Naive thymus-derived CD4-positive, alpha-beta T cell (primary cell): ENCODE measurements around the gene TPST1. TPM values are rescaled to one million over a fixed set of nuclear protein-coding genes. Genes with fewer than 3 reads are reported as not detected.
"Not testable (repeated sequence)": the region's sequence is repeated elsewhere in the genome, so short reads cannot be mapped to it uniquely, and the experiment has no call there.

ENCODE experiments used
- ATAC-seq: fragments of 150-1000 bp; cut with Tn5 transposase; 2 replicates; pipeline ENCODE4 v1.10.0; 2021; ENCODE audit warnings: mild to moderate bottlenecking, moderate library complexity
- CTCF ChIA-PET: fragments of 350-600 bp; sonication (Branson Sonifier 250); formaldehyde crosslinking; loops from one replicate; lab custom pipeline; 2021; ENCODE audit warnings: antibody characterized with exemption; lab: Charles Lee
- POLR2A ChIA-PET: fragments of 350-600 bp; sonication (Branson Sonifier 250); formaldehyde crosslinking; loops from one replicate; lab custom pipeline; 2021; ENCODE audit warnings: antibody characterized with exemption, inconsistent platforms; lab: Charles Lee
- DNase-seq, 9 donors: peaks; one replicate each; pipeline versions ENCODE4 v3.0.0 to v3.0.0-alpha.2; 2020 to 2022; ENCODE audit warnings: mixed read lengths in 1 of 9
- H3K27ac ChIP-seq: one replicate; pipeline ENCODE4 v1.7.0; 2013; ENCODE audit warnings: mild to moderate bottlenecking, low read depth, low read length, moderate library complexity
- H3K27me3 ChIP-seq, 2 donors: one replicate each; pipeline ENCODE4 v1.7.0; 2013; ENCODE audit warnings: low read length in 2 of 2, mild to moderate bottlenecking in 2 of 2, moderate library complexity in 2 of 2; ENCODE audit not compliant: control insufficient read depth in 2 of 2, insufficient read depth in 2 of 2
- H3K36me3 ChIP-seq, 3 experiments: 1 replicate in 2 of 3; 2 replicates in 1 of 3; pipeline ENCODE4 v1.7.0; 2013; ENCODE audit warnings: low read length in 3 of 3, mild to moderate bottlenecking in 3 of 3, moderate library complexity in 1 of 3; ENCODE audit not compliant: insufficient read depth in 3 of 3, control insufficient read depth in 2 of 3
- H3K4me1 ChIP-seq, 2 donors: one replicate each; pipeline ENCODE4 v1.7.0; 2013; ENCODE audit warnings: low read length in 2 of 2, mild to moderate bottlenecking in 2 of 2, moderate library complexity in 1 of 2; ENCODE audit not compliant: control insufficient read depth in 2 of 2, insufficient read depth in 2 of 2
- H3K4me3 ChIP-seq: 2 replicates; pipeline ENCODE4 v1.7.0; 2013; ENCODE audit warnings: mild to moderate bottlenecking, low read length
- H3K9me3 ChIP-seq, 3 experiments: 1 replicate in 2 of 3; 2 replicates in 1 of 3; pipeline ENCODE4 v1.7.0; 2013; ENCODE audit warnings: low read length in 3 of 3; ENCODE audit not compliant: control insufficient read depth in 2 of 3
- H3K27ac Mint-ChIP-seq, 9 donors: one replicate each; pipeline ENCODE4 v1.8.0; 2020 to 2022; ENCODE audit warnings: mixed read lengths in 9 of 9, mild to moderate bottlenecking in 8 of 9, moderate library complexity in 5 of 9, inconsistent platforms in 2 of 9
- H3K27me3 Mint-ChIP-seq, 5 donors: one replicate each; pipeline ENCODE4 v1.8.0; 2021 to 2022; ENCODE audit warnings: mixed read lengths in 5 of 5, mild to moderate bottlenecking in 1 of 5
- H3K36me3 Mint-ChIP-seq, 5 donors: one replicate each; pipeline ENCODE4 v1.8.0; 2020 to 2022; ENCODE audit warnings: mixed read lengths in 5 of 5, mild to moderate bottlenecking in 3 of 5, inconsistent platforms in 1 of 5
- H3K4me1 Mint-ChIP-seq, 7 donors: one replicate each; pipeline ENCODE4 v1.8.0; 2020 to 2022; ENCODE audit warnings: mixed read lengths in 7 of 7, mild to moderate bottlenecking in 3 of 7, inconsistent platforms in 1 of 7
- H3K4me3 Mint-ChIP-seq, 10 donors: one replicate each; pipeline ENCODE4 v1.8.0; 2020 to 2022; ENCODE audit warnings: mild to moderate bottlenecking in 10 of 10, mixed read lengths in 10 of 10, moderate library complexity in 6 of 10, inconsistent platforms in 2 of 10
- H3K9me3 Mint-ChIP-seq, 11 donors: one replicate each; pipeline ENCODE4 v1.8.0; 2020 to 2022; ENCODE audit warnings: mixed read lengths in 11 of 11, mild to moderate bottlenecking in 4 of 11, inconsistent platforms in 1 of 11, moderate library complexity in 1 of 11
- intact Hi-C, 2 donors: fragments of 100-400 bp; cut with micrococcal nuclease; formaldehyde crosslinking; loops; one replicate each; pipeline ENCODE4 v1.15.1; 2023
- polyA plus RNA-seq, 2 donors: library from polyadenylated mRNA; unstranded; fragments of 300-500 nt; fragmentation: Illumina TruSeq; gene quantifications; one replicate each; pipeline ENCODE4 v1.2.3, GENCODE V29; 2021
- total RNA-seq, 6 experiments: library from RNA in 5 of 6; stranded (reverse) in 5 of 6; gene quantifications; 1 replicate in 5 of 6; 2 replicates in 1 of 6; pipeline ENCODE4 v1.2.3 and lab custom pipeline; 2021 to 2026

The TPST1 gene
- total and polyA plus RNA-seq, 7 experiments from 2014 or later = 0.70 to 5.5 (median 2.7) TPM

DNA sequence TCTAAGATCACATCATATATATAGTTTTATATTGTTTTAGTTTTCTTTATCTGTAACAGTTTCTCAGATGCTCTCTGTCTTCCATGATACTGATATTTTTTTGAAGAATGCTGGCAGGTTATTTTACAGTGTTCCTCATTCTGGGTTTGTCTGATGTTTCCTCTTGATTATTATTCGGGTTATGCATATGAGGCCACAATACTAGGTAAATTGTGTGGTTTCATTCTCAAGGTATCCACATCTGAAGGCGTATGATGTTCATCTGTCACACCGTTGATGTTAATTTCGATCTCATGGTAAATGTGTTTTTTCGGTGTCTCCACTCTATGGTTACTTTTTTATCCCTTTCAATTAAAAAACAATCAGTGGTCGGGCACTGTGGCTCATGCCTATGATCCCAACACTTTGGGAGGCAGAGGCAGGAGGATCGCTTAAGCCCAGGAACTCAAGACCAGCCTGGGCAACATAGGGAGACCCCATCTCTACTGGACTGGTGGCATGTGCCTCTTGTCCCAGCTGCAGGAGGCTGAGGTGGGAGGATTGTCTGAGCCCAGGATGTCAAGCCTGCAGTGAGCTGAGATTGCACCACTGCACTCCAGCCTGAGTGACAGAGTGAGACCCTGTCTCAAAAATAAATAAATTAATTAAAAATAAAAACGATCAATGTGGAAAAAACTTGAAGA lies 108.9 kb downstream of the TPST1 start:
- Histone ChIP-seq H3K36me3 (no peaks in the 10 kb centered on the region), H3K27me3 (no peaks in the 10 kb centered on the region), H3K9me3 (no peaks in the 10 kb centered on the region), H3K4me3 (no peak overlapping the region), H3K27ac (no peak overlapping the region), H3K4me1 (no peaks in the 10 kb centered on the region)
- no peak for ATAC-seq
- ChIA-PET POLR2A (no interaction called here), CTCF (no interaction called here)
- H3K4me3 Mint-ChIP-seq = no peak overlapping the region
- H3K36me3 Mint-ChIP-seq = no peaks in the 10 kb centered on the region
- H3K27me3 Mint-ChIP-seq = peaks cover 0 to 4% (median 0%) of the 10 kb centered on the region in 5 donors
- H3K4me1 Mint-ChIP-seq = peaks cover 0 to 14% (median 5%) of the 10 kb centered on the region in 7 donors
- DNase-seq = no peak
- intact Hi-C loops = no loop called here
- H3K9me3 Mint-ChIP-seq = peaks cover 0 to 1% (median 0%) of the 10 kb centered on the region in 11 donors
- H3K27ac Mint-ChIP-seq = no peak overlapping the region

- Histone ChIP-seq H3K36me3 (no peaks in the 10 kb centered on the region), H3K4me1 (no peaks in the 10 kb centered on the region), H3K27ac (no peak overlapping the region), H3K9me3 (no peaks in the 10 kb centered on the region), H3K27me3 (no peaks in the 10 kb centered on the region), H3K4me3 (no peak overlapping the region)
- intact Hi-C loops = no loop called here
- ChIA-PET POLR2A (no interaction called here), CTCF (no interaction called here)
- Mint-ChIP-seq H3K9me3 (peaks cover 0 to 7% (median 0%) of the 10 kb centered on the region in 11 donors), H3K27me3 (peaks cover 0 to 4% (median 0%) of the 10 kb centered on the region in 5 donors), H3K4me1 (peaks cover 0 to 18% (median 5%) of the 10 kb centered on the region in 7 donors), H3K36me3 (peaks cover 0 to 5% (median 4%) of the 10 kb centered on the region in 5 donors), H3K27ac (peak overlapping the region in 1 of 9 donors; percentile 3), H3K4me3 (no peak overlapping the region)
- ATAC-seq = no peak
- no peak for DNase-seq
Observed at GRCh38 chr7:66315192-66315591, 110.1 kb downstream of the TPST1 start.

DNA sequence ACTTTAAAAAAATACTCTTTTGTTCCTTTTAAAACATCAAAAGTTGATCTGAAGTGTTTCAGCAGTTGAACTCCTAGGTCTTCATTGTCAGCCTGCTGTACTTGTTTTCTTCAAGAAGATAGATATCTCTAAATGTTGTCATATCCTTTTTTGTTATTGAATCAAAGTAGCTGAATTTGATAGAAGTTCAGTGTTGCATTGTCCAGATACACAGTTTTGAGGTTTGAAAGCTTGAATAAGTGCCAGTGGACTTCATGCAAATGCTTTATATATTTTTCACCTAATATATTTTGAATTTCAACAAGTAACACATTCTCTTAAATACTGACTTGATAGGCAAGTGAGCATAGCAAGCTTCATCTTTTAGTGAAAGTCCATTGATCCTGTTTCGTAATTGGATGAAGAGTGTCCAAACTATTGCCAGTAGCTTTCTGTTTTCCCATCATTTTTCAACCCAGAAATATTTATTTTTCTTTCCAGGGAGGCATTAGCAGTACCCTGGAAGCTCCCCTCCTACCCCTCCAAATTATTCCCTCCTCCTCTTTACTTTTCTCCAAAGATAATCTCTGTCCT lies 114.4 kb downstream of the TPST1 start:
- no peak for DNase-seq
- Histone ChIP-seq H3K27me3 (no peaks in the 10 kb centered on the region), H3K4me3 (no peak overlapping the region), H3K9me3 (peaks cover 0 to 3% (median 0%) of the 10 kb centered on the region in 3 experiments), H3K4me1 (no peaks in the 10 kb centered on the region), H3K36me3 (no peaks in the 10 kb centered on the region), H3K27ac (no peak overlapping the region)
- peaks cover 0 to 4% (median 0%) of the 10 kb centered on the region in 7 donors for H3K4me1 Mint-ChIP-seq
- no peak overlapping the region for H3K4me3 Mint-ChIP-seq
- no peaks in the 10 kb centered on the region for H3K27me3 Mint-ChIP-seq
- no peak for ATAC-seq
- peaks cover 2 to 29% (median 9%) of the 10 kb centered on the region in 11 donors for H3K9me3 Mint-ChIP-seq
- H3K36me3 Mint-ChIP-seq = peaks cover 2 to 23% (median 15%) of the 10 kb centered on the region in 5 donors
- POLR2A ChIA-PET = no interaction called here
- intact Hi-C loops = no loop called here
- no peak overlapping the region for H3K27ac Mint-ChIP-seq
- CTCF ChIA-PET = no interaction called here

DNA sequence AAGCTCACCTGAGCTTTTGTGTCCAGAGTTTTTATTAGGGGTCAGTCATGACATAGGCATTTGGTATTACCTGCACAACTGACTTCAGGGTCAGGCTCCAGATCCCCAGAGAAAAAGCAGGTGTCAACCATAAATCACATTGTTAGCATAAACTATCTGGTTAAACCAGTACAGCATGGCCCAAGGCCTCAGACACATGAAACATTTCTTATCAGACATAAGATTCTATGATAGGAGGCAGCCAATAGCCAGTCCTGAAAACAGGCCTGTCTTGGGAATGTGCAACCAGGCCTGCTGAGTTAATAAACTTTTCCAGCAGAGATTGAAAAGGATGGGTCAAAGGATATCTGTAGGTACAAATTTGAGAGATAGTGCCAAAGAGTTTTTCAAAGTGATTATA lies 116.1 kb downstream of the TPST1 start:
- peaks cover 0 to 3% (median 0%) of the 10 kb centered on the region in 3 experiments for H3K9me3 ChIP-seq
- ChIA-PET POLR2A (no interaction called here), CTCF (no interaction called here)
- H3K27me3 Mint-ChIP-seq = no peaks in the 10 kb centered on the region
- no peaks in the 10 kb centered on the region for H3K27me3 ChIP-seq
- intact Hi-C loops = no loop called here
- no peaks in the 10 kb centered on the region for H3K4me1 ChIP-seq
- no peaks in the 10 kb centered on the region for H3K36me3 ChIP-seq
- DNase-seq (no peak), ATAC-seq (no peak)
- peaks cover 0 to 4% (median 0%) of the 10 kb centered on the region in 7 donors for H3K4me1 Mint-ChIP-seq
- peaks cover 2 to 29% (median 9%) of the 10 kb centered on the region in 11 donors for H3K9me3 Mint-ChIP-seq
- H3K27ac Mint-ChIP-seq = no peak overlapping the region
- H3K27ac ChIP-seq = no peak overlapping the region
- peaks cover 2 to 28% (median 15%) of the 10 kb centered on the region in 5 donors for H3K36me3 Mint-ChIP-seq
- H3K4me3 Mint-ChIP-seq = no peak overlapping the region
- no peak overlapping the region for H3K4me3 ChIP-seq

DNA sequence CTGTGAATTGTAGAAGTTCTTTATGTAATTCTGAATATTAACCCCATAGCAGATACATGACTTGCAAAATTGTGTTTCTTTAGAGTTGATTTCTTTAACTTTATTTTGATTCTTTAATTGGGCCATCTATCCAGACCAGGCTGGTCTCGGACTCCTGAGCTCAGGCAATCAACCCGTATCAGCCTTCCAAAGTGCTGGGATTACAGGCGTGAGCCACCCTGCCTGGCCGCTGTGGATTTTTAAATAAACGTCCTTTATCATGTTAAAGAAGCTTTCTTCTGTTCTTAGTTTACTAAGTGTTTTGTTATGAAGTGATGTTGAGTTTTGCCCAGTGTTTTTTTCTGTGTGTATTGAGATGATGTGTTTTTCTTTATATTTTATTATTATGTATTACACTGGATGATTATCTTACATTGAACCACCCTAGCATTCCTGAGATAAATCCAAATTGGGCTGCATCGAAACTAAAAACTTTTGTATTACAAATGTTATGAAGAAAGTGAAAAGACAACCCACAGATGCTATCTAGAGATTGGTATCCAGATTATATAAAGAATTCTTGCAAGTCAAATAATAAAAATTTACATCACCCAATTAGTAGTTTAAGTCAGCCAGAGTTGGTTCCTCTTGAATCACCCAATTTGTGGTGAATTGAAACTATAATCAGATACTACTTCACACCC lies 118.1 kb downstream of the TPST1 start:
- intact Hi-C loops = no loop called here
- POLR2A ChIA-PET = no interaction called here
- Histone ChIP-seq H3K4me1 (no peaks in the 10 kb centered on the region), H3K4me3 (no peak overlapping the region), H3K9me3 (peaks cover 0 to 3% (median 0%) of the 10 kb centered on the region in 3 experiments), H3K36me3 (no peaks in the 10 kb centered on the region), H3K27me3 (no peaks in the 10 kb centered on the region), H3K27ac (no peak overlapping the region)
- Mint-ChIP-seq H3K9me3 (peaks cover 2 to 29% (median 9%) of the 10 kb centered on the region in 11 donors), H3K27ac (no peak overlapping the region), H3K4me3 (no peak overlapping the region), H3K36me3 (peaks cover 2 to 28% (median 15%) of the 10 kb centered on the region in 5 donors), H3K27me3 (no peaks in the 10 kb centered on the region), H3K4me1 (peaks cover 0 to 4% (median 0%) of the 10 kb centered on the region in 7 donors)
- CTCF ChIA-PET = no interaction called here
- ATAC-seq = no peak
- no peak for DNase-seq

- H3K4me1 Mint-ChIP-seq, H3K9me3 ChIP-seq, CTCF ChIA-PET, H3K27ac Mint-ChIP-seq, H3K4me1 ChIP-seq, intact Hi-C loops, H3K4me3 Mint-ChIP-seq, POLR2A ChIA-PET, H3K27me3 ChIP-seq, DNase-seq, H3K27ac ChIP-seq, H3K27me3 Mint-ChIP-seq, ATAC-seq, H3K4me3 ChIP-seq, H3K36me3 ChIP-seq: not testable (repeated sequence)
- Mint-ChIP-seq H3K9me3 (peaks cover 2 to 23% (median 9%) of the 10 kb centered on the region in 11 donors), H3K36me3 (peaks cover 2 to 24% (median 11%) of the 10 kb centered on the region in 5 donors)
Observed at GRCh38 chr7:66324985-66325384, 119.9 kb downstream of the TPST1 start.
